ENCODE data around the gene SHISA7. TPM values are rescaled to one million over a fixed set of nuclear protein-coding genes. Genes with fewer than 3 reads are reported as not detected.

Gene SHISA7
- total RNA-seq, 4 donors from 2014 or later, result not detected

DNA sequence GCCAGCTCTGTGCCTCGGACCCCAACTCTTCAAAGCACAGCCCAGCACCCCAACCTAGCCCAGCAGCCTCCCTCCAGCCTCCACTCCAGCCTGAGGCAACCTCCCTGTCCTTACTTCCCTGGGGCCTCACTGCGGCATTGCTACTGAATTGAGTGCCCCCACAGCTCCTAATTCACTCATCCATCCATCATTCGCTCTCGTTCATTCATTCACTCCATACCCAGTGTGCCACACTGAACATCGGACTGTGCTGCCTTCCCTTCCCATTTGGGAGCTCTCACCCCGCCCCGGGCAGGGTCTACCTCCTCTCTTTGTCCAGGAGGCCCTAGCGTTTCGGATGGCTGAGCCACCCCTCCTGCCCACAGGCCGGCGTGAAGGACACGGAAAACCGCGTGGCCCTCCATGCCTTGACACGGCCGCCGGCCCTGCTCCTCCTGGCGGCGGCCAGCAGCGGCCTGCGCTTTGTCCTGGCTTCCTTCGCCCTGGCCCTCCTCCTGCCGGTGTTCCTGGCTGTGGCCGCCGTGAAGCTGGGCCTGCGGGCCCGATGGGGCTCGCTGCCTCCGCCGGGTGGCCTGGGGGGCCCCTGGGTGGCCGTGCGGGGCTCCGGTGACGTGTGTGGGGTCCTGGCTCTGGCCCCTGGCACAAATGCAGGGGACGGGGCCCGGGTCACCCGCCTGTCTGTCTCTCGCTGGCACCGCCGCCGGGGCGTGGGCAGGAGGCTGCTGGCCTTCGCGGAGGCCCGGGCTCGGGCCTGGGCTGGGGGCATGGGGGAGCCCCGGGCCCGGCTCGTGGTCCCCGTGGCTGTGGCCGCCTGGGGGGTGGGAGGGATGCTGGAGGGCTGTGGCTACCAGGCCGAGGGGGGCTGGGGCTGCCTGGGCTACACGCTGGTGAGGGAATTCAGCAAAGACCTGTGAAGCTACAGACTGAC is 43.2 kb upstream of the SHISA7 start:
- peak overlapping the region in 1 of 2 donors; percentile 4 for H3K4me3 ChIP-seq
- intact Hi-C loops (cut with DNase I; ENCODE audit: low total_unique reads), result no loop called here
- TF ChIP-seq POLR2A (IDR thresholded peaks at IDR 0.05), result no peak
- TF ChIP-seq, protein P1, sequence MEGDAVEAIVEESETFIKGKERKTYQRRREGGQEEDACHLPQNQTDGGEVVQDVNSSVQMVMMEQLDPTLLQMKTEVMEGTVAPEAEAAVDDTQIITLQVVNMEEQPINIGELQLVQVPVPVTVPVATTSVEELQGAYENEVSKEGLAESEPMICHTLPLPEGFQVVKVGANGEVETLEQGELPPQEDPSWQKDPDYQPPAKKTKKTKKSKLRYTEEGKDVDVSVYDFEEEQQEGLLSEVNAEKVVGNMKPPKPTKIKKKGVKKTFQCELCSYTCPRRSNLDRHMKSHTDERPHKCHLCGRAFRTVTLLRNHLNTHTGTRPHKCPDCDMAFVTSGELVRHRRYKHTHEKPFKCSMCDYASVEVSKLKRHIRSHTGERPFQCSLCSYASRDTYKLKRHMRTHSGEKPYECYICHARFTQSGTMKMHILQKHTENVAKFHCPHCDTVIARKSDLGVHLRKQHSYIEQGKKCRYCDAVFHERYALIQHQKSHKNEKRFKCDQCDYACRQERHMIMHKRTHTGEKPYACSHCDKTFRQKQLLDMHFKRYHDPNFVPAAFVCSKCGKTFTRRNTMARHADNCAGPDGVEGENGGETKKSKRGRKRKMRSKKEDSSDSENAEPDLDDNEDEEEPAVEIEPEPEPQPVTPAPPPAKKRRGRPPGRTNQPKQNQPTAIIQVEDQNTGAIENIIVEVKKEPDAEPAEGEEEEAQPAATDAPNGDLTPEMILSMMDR (IDR thresholded peaks at IDR 0.05), result peak in 3 of 4 experiments; percentile 16 to 51 (median 24)
- H3K27me3 ChIP-seq, result no peaks in the 10 kb centered on the region
- H3K4me1 ChIP-seq, result peaks cover 5 to 32% of the 10 kb centered on the region in 2 donors
- DNase-seq, result peak; percentile 45 to 67
- H3K36me3 ChIP-seq, result no peaks in the 10 kb centered on the region
- no peaks in the 10 kb centered on the region for H3K9me3 ChIP-seq
- H3K27ac ChIP-seq, result peak overlapping the region; percentile 96 to 99

DNA sequence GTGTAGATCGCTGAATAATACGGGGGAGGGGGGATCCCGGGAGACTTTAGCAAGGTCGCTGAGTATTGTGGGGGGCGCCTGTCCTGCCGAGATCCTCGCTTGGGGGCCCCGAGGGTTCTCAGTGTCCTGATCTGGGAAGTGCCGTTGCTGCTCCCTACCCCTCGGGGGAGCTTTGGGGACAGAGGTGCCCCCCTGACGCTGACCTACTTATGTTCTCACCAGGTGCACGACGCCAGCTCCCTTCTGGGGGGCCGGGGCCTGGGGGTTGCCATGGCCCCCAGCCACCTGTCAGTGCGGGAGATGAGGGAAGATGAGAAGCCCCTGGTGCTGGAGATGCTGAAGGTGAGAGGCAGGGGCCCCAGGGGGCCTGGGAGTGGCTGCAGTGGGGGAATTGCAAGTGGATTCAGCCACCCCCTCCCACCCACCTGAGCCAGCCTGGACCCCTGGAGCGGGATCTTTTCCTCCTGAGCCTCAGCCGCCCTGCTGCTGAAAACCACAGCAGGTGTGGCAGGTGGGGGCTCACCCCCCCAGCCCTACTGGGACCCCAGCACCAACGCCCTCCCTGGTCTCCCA is 42.4 kb upstream of the SHISA7 start:
- H3K27me3 ChIP-seq, result no peaks in the 10 kb centered on the region
- H3K36me3 ChIP-seq, result no peaks in the 10 kb centered on the region
- intact Hi-C loops (cut with DNase I; ENCODE audit: low total_unique reads), result no loop called here
- TF ChIP-seq, protein P1 (IDR thresholded peaks at IDR 0.05), result no peak
- TF ChIP-seq POLR2A (IDR thresholded peaks at IDR 0.05), result no peak
- peaks cover 5 to 32% of the 10 kb centered on the region in 2 donors for H3K4me1 ChIP-seq
- DNase-seq, result peak in 1 of 2 donors; percentile 40
- H3K4me3 ChIP-seq, result peak overlapping the region; percentile 42 to 58
- H3K9me3 ChIP-seq, result no peaks in the 10 kb centered on the region
- H3K27ac ChIP-seq, result peak overlapping the region; percentile 96 to 99

DNA sequence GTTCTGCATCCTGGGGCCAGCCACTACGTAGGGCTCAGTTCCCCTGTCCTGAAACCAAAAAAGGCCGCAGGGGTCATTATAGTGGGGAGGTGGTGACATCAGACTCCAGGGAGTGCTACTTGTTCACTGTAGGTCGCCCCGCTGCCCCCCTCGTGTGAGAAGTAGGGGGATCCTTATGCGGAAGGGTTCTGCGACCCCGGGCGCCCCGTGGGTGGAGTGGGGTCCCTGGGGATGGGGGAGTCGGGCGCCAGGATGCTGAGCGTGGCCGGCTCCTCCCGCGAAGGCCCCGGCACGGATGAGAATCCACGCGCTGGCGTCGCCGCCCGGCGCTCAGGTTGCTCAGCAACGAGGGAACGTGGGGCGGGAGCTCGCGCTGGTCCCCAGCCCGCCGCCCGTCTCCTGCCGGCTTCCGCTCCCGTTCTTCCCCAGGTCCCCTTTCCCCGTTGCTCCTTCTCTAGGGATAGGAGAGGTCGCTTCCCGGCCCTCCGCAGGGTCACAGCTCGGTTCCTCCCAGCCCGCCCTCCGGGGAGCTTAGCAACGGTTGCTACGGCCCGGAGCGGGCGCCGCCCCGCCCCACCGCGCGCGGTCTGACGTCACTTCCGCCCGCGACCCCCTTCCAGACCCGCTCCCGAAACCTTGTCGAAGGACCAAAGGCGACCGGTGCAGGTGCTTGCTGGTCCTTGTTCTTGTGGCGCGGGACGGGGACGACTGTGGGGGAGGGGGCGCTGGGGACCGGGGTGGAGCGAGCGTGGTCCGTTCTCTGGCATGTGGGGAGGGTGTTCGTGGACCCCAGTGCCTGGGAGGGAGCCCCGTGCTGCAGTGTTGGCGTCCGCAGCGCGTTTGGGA is 41.7 kb upstream of the SHISA7 start, which contains the start of gene NAT14:
Gene NAT14 (plus strand): TSS at position 596 of the 846 bp plus-strand sequence. CDS start 521 bp downstream, outside the sequence.
- H3K9me3 ChIP-seq, result no peaks in the 10 kb centered on the region
- H3K4me1 ChIP-seq, result peaks cover 5 to 32% of the 10 kb centered on the region in 2 donors
- peak within 1 kb of the TSS; percentile 42 to 58 for H3K4me3 ChIP-seq
- no peaks in the 10 kb centered on the region for H3K27me3 ChIP-seq
- no peaks in the 10 kb centered on the region for H3K36me3 ChIP-seq
- TF ChIP-seq, protein P1 (IDR thresholded peaks at IDR 0.05), result no peak
- peak in 1 of 2 donors; percentile 39 for TF ChIP-seq POLR2A (IDR thresholded peaks at IDR 0.05)
- intact Hi-C loops (cut with DNase I; ENCODE audit: low total_unique reads), result no loop called here
- DNase-seq, result peak; percentile 61 to 76
- H3K27ac ChIP-seq, result peak within 1 kb of the TSS; percentile 96 to 99

DNA sequence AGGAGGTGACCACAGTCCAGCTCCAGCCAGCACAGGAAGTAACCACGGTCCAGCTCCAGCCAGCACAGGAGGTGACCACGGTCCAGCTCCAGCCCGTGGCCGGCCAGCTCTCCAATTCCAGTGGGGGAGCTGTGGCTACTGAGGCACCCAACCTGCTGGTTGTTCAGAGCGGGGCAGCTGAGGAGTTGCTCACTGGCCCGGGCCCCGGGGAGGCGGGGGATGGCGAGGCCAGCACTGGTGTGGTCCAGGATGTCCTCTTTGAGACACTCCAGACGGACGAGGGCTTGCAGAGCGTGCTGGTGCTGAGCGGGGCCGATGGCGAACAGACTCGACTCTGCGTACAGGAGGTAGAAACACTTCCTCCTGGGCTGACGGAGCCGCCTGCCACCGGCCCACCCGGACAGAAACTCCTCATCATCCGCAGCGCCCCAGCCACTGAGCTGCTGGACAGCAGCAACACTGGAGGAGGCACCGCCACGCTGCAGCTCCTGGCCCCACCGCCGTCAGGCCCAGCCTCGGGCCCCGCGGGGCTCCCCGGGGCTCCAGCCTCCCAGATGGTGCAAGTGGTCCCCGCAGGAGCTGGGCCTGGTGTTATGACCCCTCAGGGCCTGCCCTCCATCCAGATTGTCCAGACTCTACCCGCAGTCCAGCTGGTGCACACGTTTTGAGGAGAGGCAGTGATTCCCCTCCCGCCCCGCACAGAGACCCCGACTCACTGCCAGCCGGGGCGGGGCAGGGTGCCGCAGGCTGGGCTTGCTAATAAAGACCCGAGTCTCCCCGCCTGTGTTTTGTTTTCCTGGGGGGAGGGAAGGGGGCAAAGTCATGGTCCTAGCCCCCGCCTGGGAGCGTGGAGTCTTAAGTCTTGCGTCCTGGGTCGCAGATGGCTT is 40.8 kb upstream of the SHISA7 start:
- no peak for DNase-seq
- Histone ChIP-seq H3K4me1 (peaks cover 5 to 32% of the 10 kb centered on the region in 2 donors), H3K27ac (peak overlapping the region; percentile 96 to 99), H3K4me3 (peak overlapping the region; percentile 42 to 58), H3K9me3 (no peaks in the 10 kb centered on the region), H3K36me3 (no peaks in the 10 kb centered on the region), H3K27me3 (no peaks in the 10 kb centered on the region)
- intact Hi-C loops (cut with DNase I; ENCODE audit: low total_unique reads), result no loop called here
- TF ChIP-seq, protein P1 (IDR thresholded peaks at IDR 0.05), result no peak
- no peak for TF ChIP-seq POLR2A (IDR thresholded peaks at IDR 0.05)

Measured in uterus (tissue), 4 donors.